ENCODE data around the gene HOXD3.

GRCh38 chr2:176158855-176159662, 2.0 kb downstream of the HOXD3 start:
- TF ChIP-seq CTCF (IDR thresholded peaks at IDR 0.05; ENCODE audit: low read depth, low read length, poor library complexity, severe bottlenecking) (no peak), EZH2phosphoT487 (IDR thresholded peaks at IDR 0.05; ENCODE audit: borderline replicate concordance, low read length) (no peak)

All from DOHH2 (cell line).